ENCODE measurements around the gene TXNDC11. TPM values are rescaled to one million over a fixed set of nuclear protein-coding genes. Genes with fewer than 3 reads are reported as not detected.

The TXNDC11 gene
- total RNA-seq, 1 donor from 2014 or later: 29.0 TPM

GRCh38 chr16:11672206-11673090 lies 70.2 kb downstream of the TXNDC11 start:
- peaks cover 56% of the 10 kb centered on the region for H3K79me2 ChIP-seq (ENCODE audit: insufficient read depth, low read length)
- H4K20me1 ChIP-seq (ENCODE audit: insufficient read depth, low read length): peaks cover 84% of the 10 kb centered on the region
- no peaks in the 10 kb centered on the region for H3K27me3 ChIP-seq (ENCODE audit: insufficient read depth, low read length)
- H3K9me3 ChIP-seq (ENCODE audit: insufficient read depth, low read depth, low read length): no peaks in the 10 kb centered on the region
- FAIRE-seq (no peak), DNase-seq (ENCODE audit: low read depth) (no peak)
- peaks cover 34% of the 10 kb centered on the region for H3K4me1 Mint-ChIP-seq (ENCODE audit: low read depth, unreplicated experiment)
- no peaks in the 10 kb centered on the region for H3K27me3 Mint-ChIP-seq (ENCODE audit: low read depth, unreplicated experiment)
- no peak overlapping the region for H3K4me3 ChIP-seq (ENCODE audit: insufficient read depth, low read depth, low read length)
- H2AFZ ChIP-seq (ENCODE audit: low read depth, low read length): no peak overlapping the region
- no peak overlapping the region for H3K4me2 ChIP-seq (ENCODE audit: low read length)
- H3K36me3 ChIP-seq (ENCODE audit: insufficient read depth, low read length): no peaks in the 10 kb centered on the region
- no peak overlapping the region for H3K27ac Mint-ChIP-seq (ENCODE audit: unreplicated experiment)
- no peak overlapping the region for H3K9ac ChIP-seq (ENCODE audit: low read length)
- H3K9me3 Mint-ChIP-seq (ENCODE audit: unreplicated experiment): no peaks in the 10 kb centered on the region
- no peak for TF ChIP-seq EZH2 (IDR thresholded peaks at IDR 0.05; ENCODE audit: insufficient read depth, low read length)
- TF ChIP-seq, protein P1, sequence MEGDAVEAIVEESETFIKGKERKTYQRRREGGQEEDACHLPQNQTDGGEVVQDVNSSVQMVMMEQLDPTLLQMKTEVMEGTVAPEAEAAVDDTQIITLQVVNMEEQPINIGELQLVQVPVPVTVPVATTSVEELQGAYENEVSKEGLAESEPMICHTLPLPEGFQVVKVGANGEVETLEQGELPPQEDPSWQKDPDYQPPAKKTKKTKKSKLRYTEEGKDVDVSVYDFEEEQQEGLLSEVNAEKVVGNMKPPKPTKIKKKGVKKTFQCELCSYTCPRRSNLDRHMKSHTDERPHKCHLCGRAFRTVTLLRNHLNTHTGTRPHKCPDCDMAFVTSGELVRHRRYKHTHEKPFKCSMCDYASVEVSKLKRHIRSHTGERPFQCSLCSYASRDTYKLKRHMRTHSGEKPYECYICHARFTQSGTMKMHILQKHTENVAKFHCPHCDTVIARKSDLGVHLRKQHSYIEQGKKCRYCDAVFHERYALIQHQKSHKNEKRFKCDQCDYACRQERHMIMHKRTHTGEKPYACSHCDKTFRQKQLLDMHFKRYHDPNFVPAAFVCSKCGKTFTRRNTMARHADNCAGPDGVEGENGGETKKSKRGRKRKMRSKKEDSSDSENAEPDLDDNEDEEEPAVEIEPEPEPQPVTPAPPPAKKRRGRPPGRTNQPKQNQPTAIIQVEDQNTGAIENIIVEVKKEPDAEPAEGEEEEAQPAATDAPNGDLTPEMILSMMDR (IDR thresholded peaks at IDR 0.05; ENCODE audit: insufficient read depth, low read depth, low read length): no peak
- H3K4me1 ChIP-seq (ENCODE audit: insufficient read depth, low read length): peaks cover 29% of the 10 kb centered on the region
- no peak overlapping the region for H3K27ac ChIP-seq (ENCODE audit: low read depth, low read length)
- no peak overlapping the region for H3K4me3 Mint-ChIP-seq (ENCODE audit: unreplicated experiment)
- H3K36me3 Mint-ChIP-seq (ENCODE audit: low read depth, unreplicated experiment): peaks cover 12% of the 10 kb centered on the region

DNA sequence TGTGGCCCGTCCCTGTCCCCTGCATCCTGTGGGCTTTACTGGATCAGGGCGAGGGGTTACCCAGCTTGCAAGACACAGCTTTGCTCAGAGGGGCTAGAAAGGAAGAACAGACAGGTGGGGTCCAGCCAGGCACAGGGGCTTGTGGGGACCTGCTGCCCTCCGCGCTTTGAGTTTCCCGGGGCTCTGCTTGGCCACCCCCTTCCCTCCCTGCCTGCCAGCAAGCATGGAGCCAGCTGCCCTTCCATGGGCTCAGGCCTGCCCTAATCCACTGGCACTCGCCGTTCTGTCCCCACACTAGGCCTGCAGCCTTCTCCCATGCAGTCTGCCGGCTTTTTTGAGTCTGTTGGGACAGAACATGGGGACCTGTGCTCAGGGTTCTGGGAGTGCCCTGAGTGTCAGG lies 71.0 kb downstream of the TXNDC11 start:
- Mint-ChIP-seq H3K4me1 (ENCODE audit: low read depth, unreplicated experiment) (peaks cover 26% of the 10 kb centered on the region), H3K27ac (ENCODE audit: unreplicated experiment) (no peak overlapping the region), H3K36me3 (ENCODE audit: low read depth, unreplicated experiment) (peaks cover 5% of the 10 kb centered on the region), H3K27me3 (ENCODE audit: low read depth, unreplicated experiment) (peaks cover 3% of the 10 kb centered on the region), H3K9me3 (ENCODE audit: unreplicated experiment) (no peaks in the 10 kb centered on the region), H3K4me3 (ENCODE audit: unreplicated experiment) (no peak overlapping the region)
- no peaks in the 10 kb centered on the region for H3K9me3 ChIP-seq (ENCODE audit: insufficient read depth, low read depth, low read length)
- peaks cover 56% of the 10 kb centered on the region for H3K79me2 ChIP-seq (ENCODE audit: insufficient read depth, low read length)
- H3K27ac ChIP-seq (ENCODE audit: low read depth, low read length): no peak overlapping the region
- TF ChIP-seq EZH2 (IDR thresholded peaks at IDR 0.05; ENCODE audit: insufficient read depth, low read length): no peak
- TF ChIP-seq, protein P1 (IDR thresholded peaks at IDR 0.05; ENCODE audit: insufficient read depth, low read depth, low read length): no peak
- no peak for DNase-seq (ENCODE audit: low read depth)
- no peak overlapping the region for H3K9ac ChIP-seq (ENCODE audit: low read length)
- H3K4me3 ChIP-seq (ENCODE audit: insufficient read depth, low read depth, low read length): no peak overlapping the region
- H3K4me1 ChIP-seq (ENCODE audit: insufficient read depth, low read length): peaks cover 24% of the 10 kb centered on the region
- H3K36me3 ChIP-seq (ENCODE audit: insufficient read depth, low read length): no peaks in the 10 kb centered on the region
- FAIRE-seq: no peak
- no peak overlapping the region for H3K4me2 ChIP-seq (ENCODE audit: low read length)
- no peak overlapping the region for H2AFZ ChIP-seq (ENCODE audit: low read depth, low read length)
- H3K27me3 ChIP-seq (ENCODE audit: insufficient read depth, low read length): no peaks in the 10 kb centered on the region
- H4K20me1 ChIP-seq (ENCODE audit: insufficient read depth, low read length): peaks cover 77% of the 10 kb centered on the region

GRCh38 chr16:11671271-11671670 lies 71.4 kb downstream of the TXNDC11 start:
- H3K9ac ChIP-seq (ENCODE audit: low read length): no peak overlapping the region
- no peak overlapping the region for H3K4me2 ChIP-seq (ENCODE audit: low read length)
- no peaks in the 10 kb centered on the region for H3K9me3 ChIP-seq (ENCODE audit: insufficient read depth, low read depth, low read length)
- H3K36me3 Mint-ChIP-seq (ENCODE audit: low read depth, unreplicated experiment): peaks cover 2% of the 10 kb centered on the region
- no peaks in the 10 kb centered on the region for H3K27me3 ChIP-seq (ENCODE audit: insufficient read depth, low read length)
- no peak overlapping the region for H3K4me3 ChIP-seq (ENCODE audit: insufficient read depth, low read depth, low read length)
- peaks cover 24% of the 10 kb centered on the region for H3K4me1 Mint-ChIP-seq (ENCODE audit: low read depth, unreplicated experiment)
- TF ChIP-seq EZH2 (IDR thresholded peaks at IDR 0.05; ENCODE audit: insufficient read depth, low read length): no peak
- TF ChIP-seq, protein P1 (IDR thresholded peaks at IDR 0.05; ENCODE audit: insufficient read depth, low read depth, low read length): no peak
- no peak overlapping the region for H3K27ac Mint-ChIP-seq (ENCODE audit: unreplicated experiment)
- no peaks in the 10 kb centered on the region for H3K36me3 ChIP-seq (ENCODE audit: insufficient read depth, low read length)
- no peak overlapping the region for H3K27ac ChIP-seq (ENCODE audit: low read depth, low read length)
- no peak for FAIRE-seq
- H3K4me1 ChIP-seq (ENCODE audit: insufficient read depth, low read length): peaks cover 24% of the 10 kb centered on the region
- H3K9me3 Mint-ChIP-seq (ENCODE audit: unreplicated experiment): no peaks in the 10 kb centered on the region
- H3K79me2 ChIP-seq (ENCODE audit: insufficient read depth, low read length): peaks cover 56% of the 10 kb centered on the region
- peaks cover 72% of the 10 kb centered on the region for H4K20me1 ChIP-seq (ENCODE audit: insufficient read depth, low read length)
- no peak overlapping the region for H2AFZ ChIP-seq (ENCODE audit: low read depth, low read length)
- H3K4me3 Mint-ChIP-seq (ENCODE audit: unreplicated experiment): no peak overlapping the region
- H3K27me3 Mint-ChIP-seq (ENCODE audit: low read depth, unreplicated experiment): peaks cover 5% of the 10 kb centered on the region
- no peak for DNase-seq (ENCODE audit: low read depth)
